Measurements from ENCODE around the gene APC.
A peak's percentile ranks its signal among the peaks of the same experiment; 100 is the strongest.

The APC gene

DNA sequence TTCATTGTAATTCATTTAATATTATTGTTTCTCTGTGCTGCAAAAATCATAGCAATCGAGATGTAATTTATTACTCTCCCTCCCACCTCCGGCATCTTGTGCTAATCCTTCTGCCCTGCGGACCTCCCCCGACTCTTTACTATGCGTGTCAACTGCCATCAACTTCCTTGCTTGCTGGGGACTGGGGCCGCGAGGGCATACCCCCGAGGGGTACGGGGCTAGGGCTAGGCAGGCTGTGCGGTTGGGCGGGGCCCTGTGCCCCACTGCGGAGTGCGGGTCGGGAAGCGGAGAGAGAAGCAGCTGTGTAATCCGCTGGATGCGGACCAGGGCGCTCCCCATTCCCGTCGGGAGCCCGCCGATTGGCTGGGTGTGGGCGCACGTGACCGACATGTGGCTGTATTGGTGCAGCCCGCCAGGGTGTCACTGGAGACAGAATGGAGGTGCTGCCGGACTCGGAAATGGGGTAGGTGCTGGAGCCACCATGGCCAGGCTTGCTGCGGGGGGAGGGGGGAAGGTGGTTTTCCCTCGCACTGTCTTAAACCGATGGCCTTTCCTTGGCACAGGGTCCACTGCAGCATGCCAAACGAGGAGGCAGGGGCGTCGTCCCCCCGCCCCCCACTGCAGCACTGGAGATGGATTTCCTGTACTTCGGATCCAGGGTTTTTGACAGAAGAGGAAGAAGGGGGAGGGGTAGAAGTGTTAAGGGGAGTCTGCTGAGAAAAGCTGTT, at the start of gene APC:
APC (plus strand) TSS at position 423 of the 728 bp plus-strand sequence. CDS start 17,006 bp downstream, outside the sequence.
- ChIA-PET POLR2A (ENCODE audit: low non-redundant PET) (interaction anchor here (1.0 kb wide), 1 partner anchor 10 kb away, joined by 3 read pairs; no protein-coding TSS in a partner anchor), CTCF (interaction anchor here (0.5 to 1.6 kb wide), 6 partner anchors 20 to 552 kb away, joined by 3 to 10 read pairs (median 3); no protein-coding TSS in a partner anchor)
- DNase-seq (ENCODE audit: low spot score): peak; percentile 96
- H3K27ac ChIP-seq: peak within 1 kb of the TSS; percentile 67
- TF ChIP-seq, protein P1, sequence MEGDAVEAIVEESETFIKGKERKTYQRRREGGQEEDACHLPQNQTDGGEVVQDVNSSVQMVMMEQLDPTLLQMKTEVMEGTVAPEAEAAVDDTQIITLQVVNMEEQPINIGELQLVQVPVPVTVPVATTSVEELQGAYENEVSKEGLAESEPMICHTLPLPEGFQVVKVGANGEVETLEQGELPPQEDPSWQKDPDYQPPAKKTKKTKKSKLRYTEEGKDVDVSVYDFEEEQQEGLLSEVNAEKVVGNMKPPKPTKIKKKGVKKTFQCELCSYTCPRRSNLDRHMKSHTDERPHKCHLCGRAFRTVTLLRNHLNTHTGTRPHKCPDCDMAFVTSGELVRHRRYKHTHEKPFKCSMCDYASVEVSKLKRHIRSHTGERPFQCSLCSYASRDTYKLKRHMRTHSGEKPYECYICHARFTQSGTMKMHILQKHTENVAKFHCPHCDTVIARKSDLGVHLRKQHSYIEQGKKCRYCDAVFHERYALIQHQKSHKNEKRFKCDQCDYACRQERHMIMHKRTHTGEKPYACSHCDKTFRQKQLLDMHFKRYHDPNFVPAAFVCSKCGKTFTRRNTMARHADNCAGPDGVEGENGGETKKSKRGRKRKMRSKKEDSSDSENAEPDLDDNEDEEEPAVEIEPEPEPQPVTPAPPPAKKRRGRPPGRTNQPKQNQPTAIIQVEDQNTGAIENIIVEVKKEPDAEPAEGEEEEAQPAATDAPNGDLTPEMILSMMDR (conservative IDR thresholded peaks at IDR 0.05; ENCODE audit: low read depth): no peak

DNA sequence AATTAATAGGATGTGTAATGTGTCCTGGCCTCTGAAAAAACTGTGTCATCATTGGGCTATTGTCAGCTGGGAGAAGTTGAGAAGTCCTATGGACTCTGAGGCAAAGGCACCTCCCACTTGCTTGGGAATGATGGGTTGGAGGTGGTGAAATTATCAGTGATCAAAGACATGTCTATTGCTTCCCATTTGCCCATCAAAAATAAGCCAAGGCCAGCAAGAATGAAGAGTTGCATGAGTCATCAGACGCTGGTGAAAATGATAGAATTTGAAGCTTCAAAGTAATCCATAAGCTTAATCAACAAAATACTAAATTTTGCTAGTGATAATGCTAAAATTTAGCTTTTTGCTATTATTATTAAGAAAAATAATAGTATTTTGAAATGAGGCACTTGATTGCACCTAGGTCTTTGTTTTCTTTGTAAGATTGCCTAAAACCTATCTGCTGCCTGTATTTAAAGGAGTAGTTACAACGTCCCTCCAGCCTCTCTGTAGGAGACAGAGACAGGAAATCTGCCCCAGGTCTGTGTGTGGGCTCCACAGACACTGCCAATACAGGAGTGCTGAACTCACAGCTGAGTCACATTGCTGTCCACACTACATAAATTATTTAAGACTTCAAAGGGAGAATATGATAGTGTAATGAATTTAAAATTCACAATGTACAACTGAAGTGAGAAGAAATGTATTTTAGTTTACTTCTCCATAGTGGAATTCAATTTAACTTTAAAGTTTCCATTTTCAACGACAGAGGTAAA, 48.4 kb upstream of the APC start:
- ChIA-PET CTCF (interaction anchor here (0.6 to 0.7 kb wide), 2 partner anchors 38 to 104 kb away, joined by 3 to 4 read pairs; no protein-coding TSS in a partner anchor), POLR2A (ENCODE audit: low non-redundant PET) (no interaction called here)
- TF ChIP-seq, protein P1 (conservative IDR thresholded peaks at IDR 0.05; ENCODE audit: low read depth): no peak
- no peak for DNase-seq (ENCODE audit: low spot score)
- H3K27ac ChIP-seq: no peak overlapping the region

DNA sequence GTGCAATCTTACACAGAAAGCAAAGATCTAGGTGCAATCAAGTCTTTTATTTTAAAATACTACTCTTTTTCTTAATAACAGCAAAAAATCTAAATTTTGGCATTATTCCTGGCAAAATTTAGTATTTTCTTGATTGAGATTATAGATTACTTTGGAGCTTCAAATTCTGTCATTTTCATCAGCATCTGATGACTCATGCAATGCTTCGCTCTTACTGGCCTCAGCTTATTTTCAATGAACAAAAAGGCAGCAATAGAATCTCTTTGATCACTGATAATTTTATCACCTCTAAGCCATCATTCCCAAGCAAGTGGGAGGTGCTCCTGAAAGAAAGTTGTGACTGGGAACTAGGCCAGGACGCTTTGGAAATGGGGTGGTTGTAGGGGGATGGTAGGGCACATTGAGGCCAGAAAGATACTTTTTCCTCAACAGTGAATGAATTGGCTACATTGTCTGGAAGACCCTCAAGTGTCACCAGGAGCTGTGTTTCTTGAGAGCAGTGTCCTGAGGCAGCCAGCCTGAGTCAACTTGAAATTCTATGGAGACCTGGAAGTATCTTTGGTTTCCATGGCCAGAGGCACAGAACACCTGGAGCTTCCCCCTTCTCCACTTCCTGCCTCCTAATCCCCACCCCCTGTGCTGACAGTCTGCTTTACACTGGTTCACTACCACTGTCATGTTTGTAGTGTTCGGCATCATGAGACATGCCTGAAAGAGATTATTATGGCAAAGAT, 46.9 kb upstream of the APC start:
- CTCF ChIA-PET: interaction anchor here (0.6 to 1.5 kb wide), 4 partner anchors 10 to 66 kb away, joined by 3 to 6 read pairs (median 4); no protein-coding TSS in a partner anchor
- DNase-seq (ENCODE audit: low spot score): no peak
- POLR2A ChIA-PET (ENCODE audit: low non-redundant PET): no interaction called here
- TF ChIP-seq, protein P1 (conservative IDR thresholded peaks at IDR 0.05; ENCODE audit: low read depth): no peak
- no peak overlapping the region for H3K27ac ChIP-seq

DNA sequence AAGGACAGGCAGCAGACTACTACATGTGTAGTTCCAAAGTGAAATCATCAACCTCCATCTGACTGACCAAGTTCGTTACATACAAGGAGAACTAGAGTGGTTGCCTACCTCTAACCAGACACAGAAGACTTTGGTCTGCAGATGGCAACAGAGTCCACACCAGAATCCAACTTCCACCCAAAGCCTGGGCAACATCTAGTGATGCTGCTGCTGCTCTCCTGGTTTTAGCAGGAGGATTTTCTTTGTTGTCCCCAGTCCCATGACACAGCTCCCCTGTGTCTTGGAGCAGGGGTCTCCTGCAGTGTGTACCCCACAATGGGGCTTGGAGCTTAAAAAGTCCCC, 46.4 kb upstream of the APC start:
- CTCF ChIA-PET: interaction anchor here (0.6 to 1.5 kb wide), 7 partner anchors 10 to 305 kb away, joined by 3 to 6 read pairs (median 3); no protein-coding TSS in a partner anchor
- POLR2A ChIA-PET (ENCODE audit: low non-redundant PET): no interaction called here
- TF ChIP-seq, protein P1 (conservative IDR thresholded peaks at IDR 0.05; ENCODE audit: low read depth): no peak
- no peak overlapping the region for H3K27ac ChIP-seq
- DNase-seq (ENCODE audit: low spot score): no peak

DNA sequence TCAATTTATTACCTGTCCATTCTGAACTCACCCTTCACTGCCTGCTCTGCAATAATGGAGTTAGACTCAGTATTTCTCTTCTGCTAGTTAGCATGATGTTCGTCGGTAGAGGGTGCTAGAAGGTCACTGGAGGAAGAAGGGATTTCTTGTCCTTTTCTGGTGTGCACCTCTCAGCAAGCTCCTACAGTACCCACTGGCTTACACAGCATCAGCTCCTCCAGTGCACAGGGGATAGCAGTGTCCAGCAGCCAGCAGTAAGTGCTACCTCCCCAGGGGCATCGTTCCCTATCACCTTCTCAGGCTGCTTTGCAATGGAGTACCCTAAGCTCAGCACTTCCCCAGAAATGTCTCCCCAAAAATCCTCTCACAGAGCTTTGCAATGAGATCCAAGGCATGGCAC, 45.9 kb upstream of the APC start:
- ChIA-PET CTCF (interaction anchor here (0.6 to 1.5 kb wide), 9 partner anchors 12 to 383 kb away, joined by 3 to 6 read pairs (median 3); no protein-coding TSS in a partner anchor), POLR2A (ENCODE audit: low non-redundant PET) (no interaction called here)
- TF ChIP-seq, protein P1 (conservative IDR thresholded peaks at IDR 0.05; ENCODE audit: low read depth): no peak
- no peak for DNase-seq (ENCODE audit: low spot score)
- H3K27ac ChIP-seq: no peak overlapping the region

DNA sequence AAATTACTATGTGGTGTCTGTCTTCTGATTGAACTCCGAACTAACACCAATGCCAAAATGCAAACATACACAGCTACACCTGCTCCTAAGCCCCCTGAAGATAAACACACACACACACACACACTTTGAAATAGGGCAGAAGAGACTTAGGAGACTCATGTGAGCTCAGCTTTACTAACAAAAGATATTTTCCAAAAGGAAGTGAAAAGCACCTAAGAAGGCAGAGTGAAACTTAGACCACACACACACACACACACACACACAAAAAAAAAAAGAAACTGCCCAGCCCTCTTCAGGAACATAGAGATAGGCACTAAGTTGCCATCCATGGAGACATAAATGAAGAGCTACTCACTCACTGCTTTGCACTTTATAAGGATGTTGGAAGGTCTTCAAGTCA, 45.2 kb upstream of the APC start:
- POLR2A ChIA-PET (ENCODE audit: low non-redundant PET): no interaction called here

More for the DNA sequence above, 45.2 kb upstream of the APC start:
- DNase-seq (ENCODE audit: low spot score): no peak
- CTCF ChIA-PET: interaction anchor here (0.6 to 1.5 kb wide), 4 partner anchors 21 to 333 kb away, joined by 3 to 5 read pairs (median 4); no protein-coding TSS in a partner anchor
- H3K27ac ChIP-seq: no peak overlapping the region
- TF ChIP-seq, protein P1 (conservative IDR thresholded peaks at IDR 0.05; ENCODE audit: low read depth): no peak
